Panc1 (cell line): ENCODE measurements around the gene ERC2.

Source experiments
- CTCF ChIP-seq: fragments of 450-650 bp; IDR thresholded peaks from 2 replicates; pipeline ENCODE4 v1.5.1; 2017; ENCODE audit warnings: mild to moderate bottlenecking
- TCF7L2 ChIP-seq: IDR thresholded peaks from 2 replicates; pipeline ENCODE4 v1.6.1; 2011; ENCODE audit warnings: mild to moderate bottlenecking, low read depth, low read length, inconsistent platforms

- TF ChIP-seq CTCF (no peak), TCF7L2 (no peak)
These were observed 180.0 kb downstream of the ERC2 start for GRCh38 chr3:56288258-56288657.
